ACC112 (cell line): ENCODE measurements around the gene DMRTC1.
"Not testable (repeated sequence)": the region's sequence is repeated elsewhere in the genome, so short reads cannot be mapped to it uniquely, and the experiment has no call there.

Source experiments
- H2AFZ ChIP-seq: fragments of 200-600 bp; sonication (generic); one replicate; pipeline ENCODE4 v1.6.0; 2017; ENCODE audit warnings: antibody characterized with exemption, low read length; ENCODE audit not compliant: unreplicated experiment
- H3K27ac ChIP-seq: fragments of 200-600 bp; sonication (generic); 2 replicates; pipeline ENCODE4 v1.5.1; 2014; ENCODE audit warnings: low read depth, mild to moderate bottlenecking, antibody characterized with exemption, low read length, moderate library complexity
- H3K27me3 ChIP-seq: fragments of 200-600 bp; sonication (generic); 2 replicates; pipeline ENCODE4 v1.6.1; 2014; ENCODE audit warnings: mild to moderate bottlenecking, antibody characterized with exemption, low read length, moderate library complexity, mixed read lengths; ENCODE audit not compliant: insufficient read depth
- H3K36me3 ChIP-seq: fragments of 200-600 bp; sonication (generic); 2 replicates; pipeline ENCODE4 v1.6.1; 2016; ENCODE audit warnings: mild to moderate bottlenecking, antibody characterized with exemption, low read length, moderate library complexity, mixed read lengths; ENCODE audit not compliant: insufficient read depth
- H3K4me1 ChIP-seq: fragments of 200-600 bp; sonication (generic); one replicate; pipeline ENCODE4 v1.6.1; 2016; ENCODE audit warnings: low read length, mixed read lengths; ENCODE audit not compliant: insufficient read depth, unreplicated experiment, control insufficient read depth
- H3K4me3 ChIP-seq: fragments of 200-600 bp; sonication (generic); 2 replicates; pipeline ENCODE4 v1.5.1; 2014; ENCODE audit warnings: mild to moderate bottlenecking, low read depth, low read length
- H3K79me2 ChIP-seq: fragments of 200-600 bp; sonication (generic); one replicate; pipeline ENCODE4 v1.6.0; 2016; ENCODE audit warnings: low read length; ENCODE audit not compliant: control insufficient read depth, unreplicated experiment, insufficient read depth

DMRTC1 gene

GRCh38 chrX:72916096-72916495, 27.5 kb downstream of the DMRTC1 start:
- not testable (repeated sequence) for H3K36me3 ChIP-seq, H3K4me1 ChIP-seq, H3K27ac ChIP-seq, H2AFZ ChIP-seq, H3K79me2 ChIP-seq, H3K4me3 ChIP-seq, H3K27me3 ChIP-seq

GRCh38 chrX:72912315-72912714, 31.3 kb downstream of the DMRTC1 start, which contains the start of gene FAM236C:
Gene FAM236C (plus strand): TSS chrX:72912615. CDS start chrX:72912715, 100 bp downstream.
- not testable (repeated sequence) for H3K36me3 ChIP-seq

DNA sequence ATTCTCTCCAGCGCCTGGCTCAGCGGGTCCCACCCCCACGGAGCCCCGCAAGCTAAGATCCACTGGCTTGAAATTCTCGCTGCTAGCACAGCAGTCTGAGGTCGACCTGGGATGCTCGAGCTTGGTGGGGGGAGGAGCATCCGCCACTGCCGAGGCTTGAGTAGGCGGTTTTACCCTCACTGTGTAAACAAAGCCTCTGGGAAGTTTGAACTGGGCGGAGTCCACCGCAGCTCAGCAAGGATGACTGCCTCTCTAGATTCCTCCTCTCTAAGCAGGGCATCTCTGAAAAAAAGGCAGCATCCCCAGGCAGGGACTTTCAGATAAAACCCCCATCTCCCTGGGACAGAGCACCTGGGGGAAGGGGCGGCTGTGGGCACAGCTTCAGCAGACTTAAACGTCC, 53.9 kb downstream of the DMRTC1 start:
- not testable (repeated sequence) for H2AFZ ChIP-seq, H3K4me3 ChIP-seq, H3K4me1 ChIP-seq, H3K79me2 ChIP-seq, H3K27ac ChIP-seq, H3K27me3 ChIP-seq, H3K36me3 ChIP-seq

More at GRCh38 chrX:72912315-72912714, 31.3 kb downstream of the DMRTC1 start, which contains the start of gene FAM236C:
- not testable (repeated sequence) for H3K4me3 ChIP-seq, H3K27ac ChIP-seq, H3K79me2 ChIP-seq, H2AFZ ChIP-seq, H3K4me1 ChIP-seq, H3K27me3 ChIP-seq

- H3K36me3 ChIP-seq, H3K4me1 ChIP-seq, H3K27ac ChIP-seq, H3K27me3 ChIP-seq, H2AFZ ChIP-seq, H3K79me2 ChIP-seq, H3K4me3 ChIP-seq: not testable (repeated sequence)
These were observed 60.7 kb downstream of the DMRTC1 start for GRCh38 chrX:72882898-72883297.

DNA sequence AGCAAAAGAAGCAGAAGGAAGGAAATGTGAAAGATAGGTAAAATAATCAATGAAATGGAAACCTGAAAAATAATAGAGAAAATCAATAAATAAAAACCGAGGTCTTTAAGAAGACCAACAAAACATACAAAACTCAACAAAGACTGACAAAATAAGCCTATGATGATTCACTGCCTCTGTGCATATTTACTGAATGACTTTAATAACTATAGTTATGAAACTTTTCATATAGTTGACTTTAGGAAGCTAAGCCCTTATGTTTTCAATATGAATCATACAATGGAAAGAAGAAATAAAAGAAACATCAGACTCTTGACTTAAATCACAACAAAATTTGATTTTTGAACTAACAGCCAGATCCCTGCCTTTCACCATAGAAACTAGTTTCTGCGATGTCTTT, 106.1 kb downstream of the DMRTC1 start:
- not testable (repeated sequence) for H3K4me1 ChIP-seq, H3K27ac ChIP-seq, H3K36me3 ChIP-seq, H2AFZ ChIP-seq, H3K79me2 ChIP-seq, H3K27me3 ChIP-seq, H3K4me3 ChIP-seq

DNA sequence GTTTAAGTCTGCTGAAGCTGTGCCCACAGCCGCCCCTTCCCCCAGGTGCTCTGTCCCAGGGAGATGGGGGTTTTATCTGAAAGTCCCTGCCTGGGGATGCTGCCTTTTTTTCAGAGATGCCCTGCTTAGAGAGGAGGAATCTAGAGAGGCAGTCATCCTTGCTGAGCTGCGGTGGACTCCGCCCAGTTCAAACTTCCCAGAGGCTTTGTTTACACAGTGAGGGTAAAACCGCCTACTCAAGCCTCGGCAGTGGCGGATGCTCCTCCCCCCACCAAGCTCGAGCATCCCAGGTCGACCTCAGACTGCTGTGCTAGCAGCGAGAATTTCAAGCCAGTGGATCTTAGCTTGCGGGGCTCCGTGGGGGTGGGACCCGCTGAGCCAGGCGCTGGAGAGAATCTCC, 112.9 kb downstream of the DMRTC1 start:
- H3K79me2 ChIP-seq, H3K36me3 ChIP-seq, H2AFZ ChIP-seq, H3K4me1 ChIP-seq, H3K27me3 ChIP-seq, H3K4me3 ChIP-seq, H3K27ac ChIP-seq: not testable (repeated sequence)
